Astrocyte of the spinal cord (primary cell): Measurements from ENCODE around the gene SLC2A10.
A peak's percentile ranks its signal among the peaks of the same experiment; 100 is the strongest.

Experiments used
- DNase-seq: peaks from one replicate; pipeline ENCODE4 v3.0.0; 2011; ENCODE audit warnings: low read depth, low spot score
- H3K4me3 ChIP-seq: 2 replicates; pipeline ENCODE4 v1.5.1; 2011; ENCODE audit warnings: low read depth, mild to moderate bottlenecking, low read length, moderate library complexity
- CTCF ChIP-seq: IDR thresholded peaks from 2 replicates; pipeline ENCODE4 v1.5.1; 2012; ENCODE audit warnings: low read depth, mild to moderate bottlenecking, low read length, inconsistent platforms
- in situ Hi-C: cut with HindIII; loops from 2 replicates; pipeline ENCODE4 v1.10.0; 2017; ENCODE audit warnings: low sequenced_read_pairs

SLC2A10 gene

GRCh38 chr20:46688151-46689081 is 21.0 kb upstream of the SLC2A10 start:
- peak overlapping the region; percentile 94 for H3K4me3 ChIP-seq
- in situ Hi-C loops: no loop called here
- peak; percentile 28 for DNase-seq
- TF ChIP-seq CTCF: no peak

- in situ Hi-C loops: no loop called here
- DNase-seq: peak; percentile 100
- no peak for TF ChIP-seq CTCF
- H3K4me3 ChIP-seq: peak within 1 kb of the TSS; percentile 94
Observed at GRCh38 chr20:46689082-46689753, 20.2 kb upstream of the SLC2A10 start, which contains the start of gene TP53RK. Gene TP53RK, minus strand, starts transcription at chr20:46689444. Its CDS starts 30 bp downstream, at chr20:46689414.

- in situ Hi-C loops: no loop called here
- no peak for DNase-seq
- no peak for TF ChIP-seq CTCF
- peak overlapping the region; percentile 50 for H3K4me3 ChIP-seq
Observed at GRCh38 chr20:46689754-46690085, 19.7 kb upstream of the SLC2A10 start.

GRCh38 chr20:46690219-46691106 is 19.0 kb upstream of the SLC2A10 start:
- no peak for TF ChIP-seq CTCF
- peak; percentile 13 for DNase-seq
- peak overlapping the region; percentile 50 for H3K4me3 ChIP-seq
- in situ Hi-C loops: no loop called here

DNA sequence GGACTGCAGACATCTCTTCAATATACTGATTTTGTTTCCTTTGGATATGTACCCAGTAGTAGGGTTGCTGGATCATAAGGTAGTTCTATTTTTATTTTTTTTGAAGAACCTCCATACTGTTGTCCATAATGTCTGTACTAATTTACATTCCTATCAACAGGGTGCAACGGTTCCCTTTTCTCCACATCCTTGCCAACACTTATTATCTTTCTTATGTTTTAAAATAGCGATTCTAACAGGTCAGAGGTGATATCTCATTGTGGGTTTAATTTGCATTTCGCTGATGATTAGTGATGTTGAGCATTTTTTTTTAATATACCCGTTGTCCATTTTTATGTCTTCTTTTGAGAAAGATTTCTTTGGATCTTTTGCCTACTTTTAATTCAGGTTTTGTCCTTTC is 18.3 kb upstream of the SLC2A10 start:
- in situ Hi-C loops: no loop called here
- DNase-seq: no peak
- H3K4me3 ChIP-seq: no peak overlapping the region
- no peak for TF ChIP-seq CTCF

- H3K4me3 ChIP-seq: no peak overlapping the region
- in situ Hi-C loops: no loop called here
- no peak for TF ChIP-seq CTCF
- DNase-seq: peak; percentile 18
Observed at GRCh38 chr20:46694484-46694883, 15.0 kb upstream of the SLC2A10 start.
